Stimulated activated CD8-positive, alpha-beta memory T cell treated with anti-CD3 and anti-CD28 coated beads, Interleukin-12 subunit alpha, Interleukin-12 subunit beta, amount 100 ng/mL, for 4 hours (primary cell): ENCODE data around the gene SCLT1.

Experiments used
- DNase-seq: peaks from one replicate; pipeline ENCODE4 v3.0.0-alpha.2; 2020; ENCODE audit warnings: low read depth

Gene SCLT1

GRCh38 chr4:128840711-128841318 is 252.5 kb downstream of the SCLT1 start:
- no peak for DNase-seq

GRCh38 chr4:128837679-128838078 is 255.7 kb downstream of the SCLT1 start:
- DNase-seq: no peak

GRCh38 chr4:128837198-128837597 is 256.1 kb downstream of the SCLT1 start:
- DNase-seq: no peak

- DNase-seq: no peak
Observed at GRCh38 chr4:128835498-128836222, 257.7 kb downstream of the SCLT1 start.
